ENCODE results near the gene ARHGAP30. TPM values are rescaled to one million over a fixed set of nuclear protein-coding genes. Genes with fewer than 3 reads are reported as not detected.

Gene ARHGAP30
- total RNA-seq, 4 donors from 2014 or later, result 0.88 to 3.4 (median 2.6) TPM

DNA sequence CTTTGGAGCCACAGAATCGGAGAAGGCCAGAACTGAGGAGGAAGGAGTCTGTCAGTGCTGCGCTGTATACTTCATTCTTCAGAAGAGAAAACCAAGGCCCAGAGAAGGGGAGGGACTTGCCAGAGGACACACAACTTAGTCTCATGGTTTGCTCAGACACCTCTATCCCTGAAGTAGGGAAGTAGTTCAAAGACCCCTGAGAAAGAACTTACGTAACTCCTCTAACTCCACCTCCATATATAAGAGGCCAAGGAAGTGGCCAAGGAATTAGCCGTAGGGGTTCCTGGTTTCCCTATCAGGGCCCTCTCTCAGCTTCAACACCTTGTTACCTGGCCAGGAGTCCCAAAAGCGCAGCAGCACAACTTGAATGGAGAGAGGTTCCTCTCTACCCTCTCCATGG lies 20.2 kb upstream of the ARHGAP30 start:
- DNase-seq, result no peak
- H3K4me3 ChIP-seq, result no peak overlapping the region
- intact Hi-C loops (cut with DNase I; ENCODE audit: low total_unique reads), result no loop called here
- no peak overlapping the region for H3K27ac ChIP-seq
- no peaks in the 10 kb centered on the region for H3K9me3 ChIP-seq
- TF ChIP-seq, protein P1, sequence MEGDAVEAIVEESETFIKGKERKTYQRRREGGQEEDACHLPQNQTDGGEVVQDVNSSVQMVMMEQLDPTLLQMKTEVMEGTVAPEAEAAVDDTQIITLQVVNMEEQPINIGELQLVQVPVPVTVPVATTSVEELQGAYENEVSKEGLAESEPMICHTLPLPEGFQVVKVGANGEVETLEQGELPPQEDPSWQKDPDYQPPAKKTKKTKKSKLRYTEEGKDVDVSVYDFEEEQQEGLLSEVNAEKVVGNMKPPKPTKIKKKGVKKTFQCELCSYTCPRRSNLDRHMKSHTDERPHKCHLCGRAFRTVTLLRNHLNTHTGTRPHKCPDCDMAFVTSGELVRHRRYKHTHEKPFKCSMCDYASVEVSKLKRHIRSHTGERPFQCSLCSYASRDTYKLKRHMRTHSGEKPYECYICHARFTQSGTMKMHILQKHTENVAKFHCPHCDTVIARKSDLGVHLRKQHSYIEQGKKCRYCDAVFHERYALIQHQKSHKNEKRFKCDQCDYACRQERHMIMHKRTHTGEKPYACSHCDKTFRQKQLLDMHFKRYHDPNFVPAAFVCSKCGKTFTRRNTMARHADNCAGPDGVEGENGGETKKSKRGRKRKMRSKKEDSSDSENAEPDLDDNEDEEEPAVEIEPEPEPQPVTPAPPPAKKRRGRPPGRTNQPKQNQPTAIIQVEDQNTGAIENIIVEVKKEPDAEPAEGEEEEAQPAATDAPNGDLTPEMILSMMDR (IDR thresholded peaks at IDR 0.05), result no peak
- no peak for TF ChIP-seq POLR2A (IDR thresholded peaks at IDR 0.05)
- H3K4me1 ChIP-seq, result no peaks in the 10 kb centered on the region
- no peaks in the 10 kb centered on the region for H3K27me3 ChIP-seq
- H3K36me3 ChIP-seq, result no peaks in the 10 kb centered on the region

DNA sequence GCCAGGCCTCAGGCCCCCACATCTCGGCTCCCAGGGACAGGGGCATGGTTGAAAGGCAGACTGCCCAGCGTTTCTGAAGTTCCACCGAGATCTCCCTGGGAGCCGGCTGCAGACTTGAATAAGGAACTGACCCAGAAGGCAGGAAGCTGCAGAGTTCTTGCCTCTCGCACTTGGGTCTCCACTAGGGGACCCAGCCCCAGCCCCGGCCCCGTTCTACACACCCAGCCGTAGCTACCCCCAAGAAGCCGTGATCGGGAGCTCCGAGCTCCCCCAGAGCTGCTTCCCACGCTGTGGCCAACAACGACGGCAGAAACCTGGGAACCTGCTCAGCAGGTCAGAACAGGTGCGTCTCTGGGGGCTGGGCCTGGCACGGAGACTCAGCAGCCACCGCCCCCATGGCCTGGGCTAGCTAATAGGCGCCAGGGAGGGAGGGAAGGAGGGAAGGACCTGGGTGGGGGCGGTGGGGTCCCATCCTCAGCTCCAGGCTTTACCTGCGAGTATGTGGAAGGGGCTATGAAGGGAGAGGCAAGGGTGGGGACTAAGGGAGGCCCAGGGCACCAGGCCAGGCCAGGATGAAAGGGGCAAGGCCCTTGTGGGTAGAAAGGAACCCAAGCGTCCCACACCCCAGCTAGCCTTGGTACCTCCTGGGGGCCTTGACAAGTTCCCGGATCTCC lies 19.7 kb upstream of the ARHGAP30 start, which contains the start of gene NECTIN4:
Gene NECTIN4, minus strand, starts transcription at position 308 of the 674 bp plus-strand sequence. Its CDS starts 262 bp downstream, at position 46.
- Histone ChIP-seq H3K4me1 (no peaks in the 10 kb centered on the region), H3K4me3 (no peak within 1 kb of the TSS), H3K27ac (no peak within 1 kb of the TSS), H3K9me3 (no peaks in the 10 kb centered on the region), H3K36me3 (no peaks in the 10 kb centered on the region), H3K27me3 (no peaks in the 10 kb centered on the region)
- DNase-seq, result no peak
- intact Hi-C loops (cut with DNase I; ENCODE audit: low total_unique reads), result no loop called here
- TF ChIP-seq POLR2A (IDR thresholded peaks at IDR 0.05), result peak in 1 of 2 donors; percentile 10
- TF ChIP-seq, protein P1 (IDR thresholded peaks at IDR 0.05), result no peak

DNA sequence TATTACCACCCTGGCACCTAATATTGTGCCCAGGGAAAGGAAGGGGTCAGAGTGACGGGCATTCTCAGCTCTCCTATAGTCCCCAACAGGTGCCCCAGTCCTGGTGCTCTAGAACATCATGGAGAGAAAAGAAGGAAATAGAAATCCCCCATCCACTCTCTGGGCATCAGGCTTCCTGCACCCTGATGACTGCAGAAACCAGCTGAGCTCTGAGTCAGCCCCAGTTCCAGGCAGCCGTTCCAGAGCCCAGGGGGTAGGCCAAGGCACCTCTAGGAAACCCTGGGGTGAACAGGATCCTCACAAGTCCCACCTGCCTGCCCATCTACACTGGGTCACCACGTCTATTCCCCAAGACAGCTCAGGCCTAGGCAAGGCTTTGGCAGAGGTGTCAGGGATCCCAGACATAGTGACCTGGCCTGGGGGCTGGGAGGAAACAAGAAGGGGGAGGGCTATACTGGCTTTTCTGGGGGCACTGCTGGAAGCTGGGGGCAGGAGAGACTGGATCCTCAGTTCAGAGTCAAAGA lies 19.0 kb upstream of the ARHGAP30 start:
- no peaks in the 10 kb centered on the region for H3K36me3 ChIP-seq
- H3K27ac ChIP-seq, result no peak overlapping the region
- H3K4me3 ChIP-seq, result no peak overlapping the region
- no peaks in the 10 kb centered on the region for H3K27me3 ChIP-seq
- H3K9me3 ChIP-seq, result no peaks in the 10 kb centered on the region
- H3K4me1 ChIP-seq, result no peaks in the 10 kb centered on the region
- intact Hi-C loops (cut with DNase I; ENCODE audit: low total_unique reads), result no loop called here
- TF ChIP-seq POLR2A (IDR thresholded peaks at IDR 0.05), result no peak
- TF ChIP-seq, protein P1 (IDR thresholded peaks at IDR 0.05), result no peak
- DNase-seq, result no peak

DNA sequence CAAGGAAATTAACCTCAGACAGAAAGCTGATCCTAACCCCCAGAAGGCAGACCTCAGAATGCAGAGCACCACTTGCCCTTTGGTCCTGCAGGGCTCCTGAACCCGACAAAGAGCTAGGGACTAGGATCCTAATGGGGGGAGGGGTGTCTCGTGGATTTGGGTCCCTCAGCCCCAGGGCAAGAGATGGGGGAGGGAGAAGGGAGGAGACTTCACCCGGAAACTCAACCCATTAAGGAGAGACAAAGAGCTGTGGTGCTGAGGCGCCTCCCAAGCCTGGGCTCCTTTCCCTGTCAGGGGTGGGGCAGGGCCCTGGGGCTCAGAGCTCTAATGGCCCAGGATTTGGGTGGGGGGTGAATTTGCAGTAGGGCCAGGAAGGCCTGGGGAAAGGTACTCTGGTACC lies 16.8 kb upstream of the ARHGAP30 start:
- intact Hi-C loops (cut with DNase I; ENCODE audit: low total_unique reads), result no loop called here
- TF ChIP-seq, protein P1 (IDR thresholded peaks at IDR 0.05), result no peak
- no peak for TF ChIP-seq POLR2A (IDR thresholded peaks at IDR 0.05)
- H3K27ac ChIP-seq, result no peak overlapping the region
- no peaks in the 10 kb centered on the region for H3K9me3 ChIP-seq
- H3K4me3 ChIP-seq, result no peak overlapping the region
- no peaks in the 10 kb centered on the region for H3K27me3 ChIP-seq
- H3K4me1 ChIP-seq, result no peaks in the 10 kb centered on the region
- H3K36me3 ChIP-seq, result no peaks in the 10 kb centered on the region
- DNase-seq, result no peak

DNA sequence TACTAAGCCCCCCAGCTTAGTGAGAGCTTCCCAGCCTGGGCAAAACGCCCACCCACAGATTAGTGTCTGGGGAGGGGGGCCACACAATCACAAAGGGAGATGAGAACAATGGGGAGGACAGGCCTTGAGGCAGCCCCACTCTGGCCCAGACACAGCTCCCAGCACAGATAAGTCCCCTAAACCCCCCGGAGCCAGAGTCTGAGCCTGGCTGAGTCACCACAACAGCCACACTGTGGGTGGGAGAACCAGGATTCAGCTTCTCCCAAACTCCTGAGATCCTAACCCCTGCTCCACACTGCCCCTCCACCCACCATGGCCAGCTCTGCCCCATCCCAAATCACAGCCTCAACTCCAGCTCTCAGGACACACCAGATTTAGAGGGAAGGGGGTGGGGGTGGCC lies 15.5 kb upstream of the ARHGAP30 start:
- Histone ChIP-seq H3K9me3 (no peaks in the 10 kb centered on the region), H3K4me3 (no peak overlapping the region), H3K27ac (no peak overlapping the region), H3K4me1 (no peaks in the 10 kb centered on the region), H3K36me3 (no peaks in the 10 kb centered on the region), H3K27me3 (no peaks in the 10 kb centered on the region)
- no peak for DNase-seq
- intact Hi-C loops (cut with DNase I; ENCODE audit: low total_unique reads), result no loop called here
- TF ChIP-seq POLR2A (IDR thresholded peaks at IDR 0.05), result no peak
- TF ChIP-seq, protein P1 (IDR thresholded peaks at IDR 0.05), result no peak
